ENCODE data around the gene DR1. TPM values are rescaled to one million over a fixed set of nuclear protein-coding genes. Genes with fewer than 3 reads are reported as not detected.

DR1 gene
- total RNA-seq, 1 experiment from 2014 or later = 104 TPM

DNA sequence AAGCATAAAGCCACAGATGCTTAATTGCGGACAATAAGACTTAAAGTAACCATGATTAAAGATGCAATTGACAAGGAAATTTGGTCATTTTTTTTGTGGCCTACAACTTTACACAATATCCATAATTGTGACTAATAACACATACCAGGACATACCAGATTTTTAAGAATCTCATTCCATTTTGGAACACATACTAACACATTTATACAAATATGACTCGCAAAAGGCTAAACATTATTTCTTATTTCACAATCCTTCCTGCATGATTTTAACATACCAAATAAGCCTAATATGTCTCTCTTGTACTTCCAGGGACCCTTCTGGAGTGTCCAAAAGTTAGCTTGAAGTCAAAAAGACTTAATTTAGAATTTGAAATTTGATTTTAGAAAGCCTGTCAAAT, 48.8 kb downstream of the DR1 start:
- TF ChIP-seq, protein P1, sequence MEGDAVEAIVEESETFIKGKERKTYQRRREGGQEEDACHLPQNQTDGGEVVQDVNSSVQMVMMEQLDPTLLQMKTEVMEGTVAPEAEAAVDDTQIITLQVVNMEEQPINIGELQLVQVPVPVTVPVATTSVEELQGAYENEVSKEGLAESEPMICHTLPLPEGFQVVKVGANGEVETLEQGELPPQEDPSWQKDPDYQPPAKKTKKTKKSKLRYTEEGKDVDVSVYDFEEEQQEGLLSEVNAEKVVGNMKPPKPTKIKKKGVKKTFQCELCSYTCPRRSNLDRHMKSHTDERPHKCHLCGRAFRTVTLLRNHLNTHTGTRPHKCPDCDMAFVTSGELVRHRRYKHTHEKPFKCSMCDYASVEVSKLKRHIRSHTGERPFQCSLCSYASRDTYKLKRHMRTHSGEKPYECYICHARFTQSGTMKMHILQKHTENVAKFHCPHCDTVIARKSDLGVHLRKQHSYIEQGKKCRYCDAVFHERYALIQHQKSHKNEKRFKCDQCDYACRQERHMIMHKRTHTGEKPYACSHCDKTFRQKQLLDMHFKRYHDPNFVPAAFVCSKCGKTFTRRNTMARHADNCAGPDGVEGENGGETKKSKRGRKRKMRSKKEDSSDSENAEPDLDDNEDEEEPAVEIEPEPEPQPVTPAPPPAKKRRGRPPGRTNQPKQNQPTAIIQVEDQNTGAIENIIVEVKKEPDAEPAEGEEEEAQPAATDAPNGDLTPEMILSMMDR (IDR thresholded peaks at IDR 0.05; ENCODE audit: unreplicated experiment) = no peak
- CTCF ChIA-PET = no interaction called here
- no peak overlapping the region for H3K4me3 Mint-ChIP-seq (ENCODE audit: unreplicated experiment)
- H3K9me3 Mint-ChIP-seq (ENCODE audit: unreplicated experiment) = no peaks in the 10 kb centered on the region
- H3K36me3 Mint-ChIP-seq (ENCODE audit: insufficient read depth, unreplicated experiment) = no peaks in the 10 kb centered on the region
- no peaks in the 10 kb centered on the region for H3K4me1 Mint-ChIP-seq (ENCODE audit: insufficient read depth, unreplicated experiment)
- intact Hi-C loops (cut with micrococcal nuclease) = no loop called here
- DNase-seq (ENCODE audit: unreplicated experiment) = no peak
- POLR2A ChIA-PET = interaction anchor here (0.6 kb wide), 1 partner anchor 1274 kb away, joined by 3 read pairs; no protein-coding TSS in a partner anchor
- BruUV-seq (replicated peaks) = no TSS peak
- no peaks in the 10 kb centered on the region for H3K27me3 Mint-ChIP-seq (ENCODE audit: insufficient read depth, unreplicated experiment)
- no peak overlapping the region for H3K27ac Mint-ChIP-seq (ENCODE audit: low read depth, unreplicated experiment)

DNA sequence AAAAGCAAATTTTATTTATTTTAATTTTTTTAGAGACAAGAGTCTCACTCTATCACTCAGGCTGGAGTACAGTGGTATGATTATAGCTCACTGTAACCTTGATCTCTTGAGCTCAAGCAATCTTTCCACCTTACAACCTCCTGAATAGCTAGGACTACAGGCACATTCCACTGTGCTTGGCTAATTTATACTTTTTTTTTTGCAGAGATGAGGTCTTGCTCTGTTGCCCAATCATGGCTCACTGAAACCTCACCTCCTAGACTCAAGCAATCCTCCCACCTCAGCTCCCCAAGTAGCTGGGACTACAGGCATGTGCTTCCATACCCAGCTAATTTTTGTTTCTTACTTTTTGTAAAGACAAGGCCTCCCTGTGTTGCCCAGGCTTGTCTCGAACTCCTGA, 49.5 kb downstream of the DR1 start:
- no peaks in the 10 kb centered on the region for H3K27me3 Mint-ChIP-seq (ENCODE audit: insufficient read depth, unreplicated experiment)
- TF ChIP-seq, protein P1 (IDR thresholded peaks at IDR 0.05; ENCODE audit: unreplicated experiment) = no peak
- no peaks in the 10 kb centered on the region for H3K36me3 Mint-ChIP-seq (ENCODE audit: insufficient read depth, unreplicated experiment)
- no peaks in the 10 kb centered on the region for H3K4me1 Mint-ChIP-seq (ENCODE audit: insufficient read depth, unreplicated experiment)
- peak; percentile 9 for DNase-seq (ENCODE audit: unreplicated experiment)
- ChIA-PET POLR2A (interaction anchor here (0.6 to 0.7 kb wide), 4 partner anchors 13 to 1274 kb away, joined by 3 to 4 read pairs (median 4); no protein-coding TSS in a partner anchor), CTCF (interaction anchor here (0.6 kb wide), 1 partner anchor 35 kb away, joined by 3 read pairs; no protein-coding TSS in a partner anchor)
- no peak overlapping the region for H3K4me3 Mint-ChIP-seq (ENCODE audit: unreplicated experiment)
- intact Hi-C loops (cut with micrococcal nuclease) = no loop called here
- no peak overlapping the region for H3K27ac Mint-ChIP-seq (ENCODE audit: low read depth, unreplicated experiment)
- H3K9me3 Mint-ChIP-seq (ENCODE audit: unreplicated experiment) = no peaks in the 10 kb centered on the region
- BruUV-seq (replicated peaks) = no TSS peak

DNA sequence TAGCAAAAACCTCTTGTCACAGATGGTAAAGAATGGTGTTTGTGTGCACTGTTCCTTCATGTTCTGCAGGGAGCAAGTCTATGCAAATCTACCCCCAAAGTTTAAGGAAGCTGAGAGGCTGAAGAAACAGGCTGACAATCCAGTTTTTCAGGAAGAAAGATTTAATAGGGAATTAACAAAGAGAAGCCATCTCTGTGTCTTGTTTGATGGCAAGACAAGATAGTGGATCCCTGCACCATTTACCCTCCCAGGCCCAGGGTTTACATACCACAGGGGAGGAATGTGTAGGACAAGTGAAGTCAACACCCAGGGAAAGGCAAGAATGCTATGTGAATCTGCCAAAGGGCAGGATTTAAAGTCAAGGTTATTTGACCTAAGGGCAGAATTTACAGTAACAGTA, 54.1 kb downstream of the DR1 start:
- Mint-ChIP-seq H3K36me3 (ENCODE audit: insufficient read depth, unreplicated experiment) (no peaks in the 10 kb centered on the region), H3K27me3 (ENCODE audit: insufficient read depth, unreplicated experiment) (peaks cover 5% of the 10 kb centered on the region), H3K4me1 (ENCODE audit: insufficient read depth, unreplicated experiment) (no peaks in the 10 kb centered on the region), H3K4me3 (ENCODE audit: unreplicated experiment) (no peak overlapping the region), H3K9me3 (ENCODE audit: unreplicated experiment) (no peaks in the 10 kb centered on the region), H3K27ac (ENCODE audit: low read depth, unreplicated experiment) (no peak overlapping the region)
- CTCF ChIA-PET = no interaction called here
- POLR2A ChIA-PET = interaction anchor here (0.7 kb wide), 1 partner anchor 79 kb away, joined by 3 read pairs; no protein-coding TSS in a partner anchor
- no peak for DNase-seq (ENCODE audit: unreplicated experiment)
- no TSS peak for BruUV-seq (replicated peaks)
- TF ChIP-seq, protein P1 (IDR thresholded peaks at IDR 0.05; ENCODE audit: unreplicated experiment) = no peak
- intact Hi-C loops (cut with micrococcal nuclease) = no loop called here

DNA sequence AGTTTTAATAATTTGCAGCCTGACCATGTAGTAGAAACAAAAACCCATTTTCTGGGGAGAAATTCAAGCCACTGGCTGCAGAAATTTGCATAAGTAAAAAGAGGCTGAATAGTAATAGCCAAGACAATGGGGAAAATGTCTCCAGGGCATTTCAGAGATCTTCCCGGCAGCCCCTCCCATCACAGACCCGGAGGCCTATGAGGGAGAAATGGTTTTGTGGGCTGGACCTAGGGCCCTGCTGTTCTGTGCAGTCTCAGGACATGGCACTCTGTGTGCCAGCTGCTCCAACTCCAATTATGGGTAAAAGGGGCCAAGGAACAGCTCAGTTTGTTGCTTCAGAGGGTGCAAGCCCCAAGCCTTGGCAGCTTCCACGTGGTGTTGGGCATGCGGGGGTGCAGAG, 62.5 kb downstream of the DR1 start:
- H3K4me3 Mint-ChIP-seq (ENCODE audit: unreplicated experiment) = no peak overlapping the region
- no peaks in the 10 kb centered on the region for H3K9me3 Mint-ChIP-seq (ENCODE audit: unreplicated experiment)
- intact Hi-C loops (cut with micrococcal nuclease) = no loop called here
- no peaks in the 10 kb centered on the region for H3K36me3 Mint-ChIP-seq (ENCODE audit: insufficient read depth, unreplicated experiment)
- ChIA-PET POLR2A (interaction anchor here (0.5 kb wide), 1 partner anchor 13 kb away, joined by 4 read pairs; no protein-coding TSS in a partner anchor), CTCF (no interaction called here)
- no peak for DNase-seq (ENCODE audit: unreplicated experiment)
- TF ChIP-seq, protein P1 (IDR thresholded peaks at IDR 0.05; ENCODE audit: unreplicated experiment) = no peak
- no TSS peak for BruUV-seq (replicated peaks)
- H3K27ac Mint-ChIP-seq (ENCODE audit: low read depth, unreplicated experiment) = no peak overlapping the region
- no peaks in the 10 kb centered on the region for H3K4me1 Mint-ChIP-seq (ENCODE audit: insufficient read depth, unreplicated experiment)
- peaks cover 18% of the 10 kb centered on the region for H3K27me3 Mint-ChIP-seq (ENCODE audit: insufficient read depth, unreplicated experiment)
